GM23338 (cell line): ENCODE results near the gene MYOZ3. TPM values are rescaled to one million over a fixed set of nuclear protein-coding genes. Genes with fewer than 3 reads are reported as not detected.

Experiments used
- ATAC-seq: fragments of 200-7000 bp; cut with Tn5 transposase; 3 replicates; pipeline ENCODE4 v1.9.1; 2020
- DNase-seq: peaks from one replicate; pipeline ENCODE4 v3.0.0-alpha.2; 2015; ENCODE audit warnings: low spot score
- H2AFZ ChIP-seq: fragments of 200-600 bp; sonication (generic); 2 replicates; pipeline ENCODE4 v1.8.0; 2016; ENCODE audit warnings: antibody characterized with exemption, mild to moderate bottlenecking, moderate library complexity
- H3F3A ChIP-seq: fragments of 200-600 bp; sonication (generic); replicated peaks from 2 replicates; pipeline ENCODE4 v1.8.0; 2017; ENCODE audit warnings: antibody characterized with exemption, mixed run types, low read depth
- H3K27ac ChIP-seq: fragments of 200-600 bp; sonication (generic); 2 replicates; pipeline ENCODE4 v1.6.1; 2016; ENCODE audit warnings: low read depth
- H3K27me3 ChIP-seq: fragments of 200-600 bp; sonication (generic); 2 replicates; pipeline ENCODE4 v1.8.0; 2016; ENCODE audit warnings: mild to moderate bottlenecking, mixed run types, moderate library complexity; ENCODE audit not compliant: insufficient read depth
- H3K36me3 ChIP-seq: fragments of 200-600 bp; sonication (generic); 2 replicates; pipeline ENCODE4 v1.8.0; 2016; ENCODE audit warnings: mild to moderate bottlenecking; ENCODE audit not compliant: insufficient read depth
- H3K4me1 ChIP-seq: fragments of 200-600 bp; sonication (generic); 2 replicates; pipeline ENCODE4 v1.8.0; 2016; ENCODE audit warnings: mild to moderate bottlenecking, moderate library complexity; ENCODE audit not compliant: insufficient read depth
- H3K4me2 ChIP-seq: fragments of 200-600 bp; sonication (generic); 2 replicates; pipeline ENCODE4 v1.7.1; 2017; ENCODE audit warnings: mixed run types
- H3K4me3 ChIP-seq: fragments of 200-600 bp; sonication (generic); 2 replicates; pipeline ENCODE4 v1.6.1; 2016; ENCODE audit warnings: mixed run types
- H3K79me2 ChIP-seq: fragments of 200-600 bp; sonication (generic); replicated peaks from 2 replicates; pipeline ENCODE4 v1.8.0; 2017; ENCODE audit warnings: mild to moderate bottlenecking; ENCODE audit not compliant: insufficient read depth
- H3K9me2 ChIP-seq: fragments of 200-600 bp; sonication (generic); 2 replicates; pipeline ENCODE4 v1.8.0; 2017; ENCODE audit not compliant: insufficient read depth
- H4K20me1 ChIP-seq: fragments of 200-600 bp; sonication (generic); replicated peaks from 2 replicates; pipeline ENCODE4 v1.8.0; 2017; ENCODE audit warnings: mild to moderate bottlenecking; ENCODE audit not compliant: insufficient read depth
- H3K27ac Mint-ChIP-seq: 2 replicates; pipeline ENCODE4 v1.8.0; 2020; ENCODE audit warnings: inconsistent platforms, mild to moderate bottlenecking, moderate library complexity, mixed read lengths
- H3K27me3 Mint-ChIP-seq: 3 replicates; pipeline ENCODE4 v1.8.0; 2022; ENCODE audit warnings: low read depth, mild to moderate bottlenecking, moderate library complexity, mixed read lengths, inconsistent platforms; ENCODE audit not compliant: insufficient read depth, poor library complexity
- H3K36me3 Mint-ChIP-seq: 3 replicates; pipeline ENCODE4 v1.8.0; 2021; ENCODE audit warnings: low read depth, mild to moderate bottlenecking, inconsistent platforms, moderate library complexity, mixed read lengths
- H3K4me1 Mint-ChIP-seq: 3 replicates; pipeline ENCODE4 v1.8.0; 2020; ENCODE audit warnings: mild to moderate bottlenecking, inconsistent platforms, mixed read lengths
- H3K4me3 Mint-ChIP-seq: 3 replicates; pipeline ENCODE4 v1.8.0; 2021; ENCODE audit warnings: moderate library complexity, mild to moderate bottlenecking, inconsistent platforms, mixed read lengths
- H3K9me3 Mint-ChIP-seq: 3 replicates; pipeline ENCODE4 v1.8.0; 2020; ENCODE audit warnings: moderate library complexity, mild to moderate bottlenecking, inconsistent platforms, mixed read lengths
- CREB1 ChIP-seq: fragments of 250-450 bp; sonication (Bioruptor Pico); IDR thresholded peaks from 2 replicates; pipeline ENCODE4 v1.5.0; 2020; ENCODE audit warnings: low read depth, mild to moderate bottlenecking, moderate library complexity
- CTCF ChIP-seq, 2 experiments: fragments of 200-600 bp in 1 of 2; sonication (generic) in 1 of 2; conservative IDR thresholded peaks; 2 replicates each; pipeline versions ENCODE4 v1.5.1 to v1.6.1; 2016 to 2017; ENCODE audit warnings: antibody characterized with exemption in 2 of 2, low read depth in 2 of 2, mild to moderate bottlenecking in 2 of 2, moderate library complexity in 1 of 2
- ETS1 ChIP-seq: IDR thresholded peaks from 2 replicates; pipeline ENCODE4 v1.6.1; 2016; ENCODE audit warnings: antibody characterized with exemption
- EZH2 ChIP-seq: fragments of 200-600 bp; sonication (generic); IDR thresholded peaks from one replicate; pipeline ENCODE4 v1.8.0; 2017; ENCODE audit warnings: antibody characterized with exemption, mild to moderate bottlenecking, low read depth; ENCODE audit not compliant: unreplicated experiment
- EZH2phosphoT487 ChIP-seq: fragments of 200-600 bp; sonication (generic); IDR thresholded peaks from one replicate; pipeline ENCODE4 v1.8.1; 2018; ENCODE audit warnings: antibody characterized with exemption; ENCODE audit not compliant: unreplicated experiment
- NANOG ChIP-seq: IDR thresholded peaks from 2 replicates; pipeline ENCODE4 v1.6.1; 2016; ENCODE audit warnings: antibody characterized with exemption, borderline replicate concordance
- POLR2AphosphoS5 ChIP-seq: IDR thresholded peaks from 2 replicates; pipeline ENCODE4 v1.6.1; 2016; ENCODE audit warnings: antibody characterized with exemption, low read depth
- REST ChIP-seq: IDR thresholded peaks from one replicate; pipeline ENCODE4 v1.6.1; 2018; ENCODE audit warnings: antibody characterized with exemption; ENCODE audit not compliant: unreplicated experiment
- STAT1 ChIP-seq: IDR thresholded peaks from one replicate; pipeline ENCODE4 v1.6.1; 2016; ENCODE audit warnings: antibody characterized with exemption; ENCODE audit not compliant: unreplicated experiment
- ZNF331 ChIP-seq: fragments of 250-450 bp; sonication (Bioruptor Pico); IDR thresholded peaks from 2 replicates; pipeline ENCODE4 v1.5.0; 2020; ENCODE audit warnings: low read depth, mild to moderate bottlenecking, moderate library complexity
- polyA plus RNA-seq: library from polyadenylated mRNA; unstranded; fragments of >200 nt; fragmentation: Nextera tagmentation; extraction: Ambion mirVana; gene quantifications from 2 replicates; pipeline ENCODE4 v1.2.1, GENCODE V29; 2016
- total RNA-seq: library from RNA; depleted of rRNA; stranded (reverse); fragments of >200 nt; shearing (Covaris generic); gene quantifications from 2 replicates; pipeline ENCODE4 v1.2.3, GENCODE V29; 2014

MYOZ3 gene
- total and polyA plus RNA-seq, 2 experiments from 2014 or later: 12.7 to 13.8 TPM

GRCh38 chr5:150623878-150624216 is 37.2 kb upstream of the MYOZ3 start:
- ATAC-seq: no peak
- H3K9me3 Mint-ChIP-seq: no peaks in the 10 kb centered on the region
- Histone ChIP-seq H3K79me2 (no peaks in the 10 kb centered on the region), H4K20me1 (no peaks in the 10 kb centered on the region), H3K9me2 (no peaks in the 10 kb centered on the region), H3K36me3 (no peaks in the 10 kb centered on the region), H3K27me3 (peaks cover 24% of the 10 kb centered on the region), H2AFZ (peak overlapping the region; percentile 98), H3K27ac (no peak overlapping the region), H3K4me1 (peaks cover 7% of the 10 kb centered on the region; the same call in 1 of the 2 replicates), H3K4me3 (peak overlapping the region; percentile 64), H3K4me2 (peak overlapping the region; percentile 84), H3F3A (0 out of 2 replicates have a peak, but pooled peaks cover 3% of the 10 kb centered on the region)
- H3K4me1 Mint-ChIP-seq: peaks cover 19% of the 10 kb centered on the region
- H3K4me3 Mint-ChIP-seq: peak overlapping the region; percentile 75
- no peak for DNase-seq
- peaks cover 15% of the 10 kb centered on the region for H3K27me3 Mint-ChIP-seq
- no peak overlapping the region for H3K27ac Mint-ChIP-seq
- H3K36me3 Mint-ChIP-seq: no peaks in the 10 kb centered on the region; the same call in 2 of the 3 replicates
- TF ChIP-seq EZH2phosphoT487: no peak

GRCh38 chr5:150624334-150625163 is 36.5 kb upstream of the MYOZ3 start:
- H3K4me3 Mint-ChIP-seq: peak overlapping the region; percentile 75
- peaks cover 15% of the 10 kb centered on the region for H3K4me1 Mint-ChIP-seq
- peak overlapping the region; percentile 92 for H3K4me2 ChIP-seq
- H3F3A ChIP-seq: 0 out of 2 replicates have a peak, but pooled peaks cover 3% of the 10 kb centered on the region
- no peaks in the 10 kb centered on the region for H3K9me2 ChIP-seq
- H3K36me3 ChIP-seq: no peaks in the 10 kb centered on the region
- H3K27ac Mint-ChIP-seq: no peak overlapping the region
- peaks cover 7% of the 10 kb centered on the region; the same call in 1 of the 2 replicates for H3K4me1 ChIP-seq
- peaks cover 24% of the 10 kb centered on the region for H3K27me3 ChIP-seq
- H3K9me3 Mint-ChIP-seq: no peaks in the 10 kb centered on the region
- H3K36me3 Mint-ChIP-seq: no peaks in the 10 kb centered on the region; the same call in 2 of the 3 replicates
- H3K79me2 ChIP-seq: no peaks in the 10 kb centered on the region
- peak; percentile 71 for DNase-seq
- peak overlapping the region; percentile 98 for H2AFZ ChIP-seq
- no peak overlapping the region for H3K27ac ChIP-seq
- peak; percentile 68 for ATAC-seq
- peak overlapping the region; percentile 81 for H3K4me3 ChIP-seq
- peaks cover 15% of the 10 kb centered on the region for H3K27me3 Mint-ChIP-seq
- no peaks in the 10 kb centered on the region for H4K20me1 ChIP-seq
- TF ChIP-seq POLR2AphosphoS5 (no peak), NANOG (no peak), ZNF331 (CRISPR knock-in tag) (no peak), REST (no peak), CREB1 (CRISPR knock-in tag) (no peak), STAT1 (no peak), EZH2phosphoT487 (no peak), CTCF (conservative IDR thresholded peaks at IDR 0.05; ENCODE audit: low read depth in 2 of 2) (no peak), EZH2 (no peak), ETS1 (no peak)
